GM18517 (cell line): ENCODE results near the gene TMEM87A.

Experiments used
- ATAC-seq: cut with Tn5 transposase; IDR thresholded peaks from one replicate; pipeline ENCODE4 v1.9.1; 2021; ENCODE audit warnings: mild to moderate bottlenecking, moderate library complexity; ENCODE audit not compliant: unreplicated experiment

Gene TMEM87A

GRCh38 chr15:42207674-42208579, 65.3 kb downstream of the TMEM87A start, which contains the start of gene VPS39:
VPS39 (minus strand) TSS chr15:42208304; CDS start chr15:42208153, 151 bp downstream.
- ATAC-seq, result peak; percentile 76

GRCh38 chr15:42206406-42206805, 66.8 kb downstream of the TMEM87A start:
- no peak for ATAC-seq

- no peak for ATAC-seq
Observed at GRCh38 chr15:42203891-42204290, 69.3 kb downstream of the TMEM87A start.

GRCh38 chr15:42202653-42203052, 70.6 kb downstream of the TMEM87A start:
- ATAC-seq, result no peak

GRCh38 chr15:42201801-42202200, 71.4 kb downstream of the TMEM87A start:
- ATAC-seq, result no peak

- no peak for ATAC-seq
Observed at GRCh38 chr15:42199126-42199525, 74.1 kb downstream of the TMEM87A start.

- no peak for ATAC-seq
Observed at GRCh38 chr15:42198516-42198915, 74.7 kb downstream of the TMEM87A start.

- ATAC-seq, result no peak
Observed at GRCh38 chr15:42194513-42194912, 78.7 kb downstream of the TMEM87A start.

- ATAC-seq, result no peak
Observed at GRCh38 chr15:42193383-42193782, 79.8 kb downstream of the TMEM87A start.

GRCh38 chr15:42191610-42192346, 81.5 kb downstream of the TMEM87A start:
- no peak for ATAC-seq

GRCh38 chr15:42190370-42190769, 82.9 kb downstream of the TMEM87A start:
- ATAC-seq, result no peak

- ATAC-seq, result no peak
Observed at GRCh38 chr15:42185801-42186200, 87.4 kb downstream of the TMEM87A start.

- no peak for ATAC-seq
Observed at GRCh38 chr15:42184736-42185135, 88.5 kb downstream of the TMEM87A start.

- no peak for ATAC-seq
Observed at GRCh38 chr15:42184296-42184695, 88.9 kb downstream of the TMEM87A start.

GRCh38 chr15:42182961-42183360, 90.3 kb downstream of the TMEM87A start:
- ATAC-seq, result no peak

- no peak for ATAC-seq
Observed at GRCh38 chr15:42182328-42182886, 90.8 kb downstream of the TMEM87A start.

- no peak for ATAC-seq
Observed at GRCh38 chr15:42178056-42178455, 95.2 kb downstream of the TMEM87A start.

GRCh38 chr15:42175671-42176070, 97.6 kb downstream of the TMEM87A start:
- no peak for ATAC-seq

- no peak for ATAC-seq
Observed at GRCh38 chr15:42172475-42172874, 100.8 kb downstream of the TMEM87A start.

- no peak for ATAC-seq
Observed at GRCh38 chr15:42171795-42172194, 101.4 kb downstream of the TMEM87A start.

- no peak for ATAC-seq
Observed at GRCh38 chr15:42171122-42171521, 102.1 kb downstream of the TMEM87A start.
